ENCODE measurements around the gene DEPDC4.
"Not testable (repeated sequence)": the region's sequence is repeated elsewhere in the genome, so short reads cannot be mapped to it uniquely, and the experiment has no call there.

The DEPDC4 gene

DNA sequence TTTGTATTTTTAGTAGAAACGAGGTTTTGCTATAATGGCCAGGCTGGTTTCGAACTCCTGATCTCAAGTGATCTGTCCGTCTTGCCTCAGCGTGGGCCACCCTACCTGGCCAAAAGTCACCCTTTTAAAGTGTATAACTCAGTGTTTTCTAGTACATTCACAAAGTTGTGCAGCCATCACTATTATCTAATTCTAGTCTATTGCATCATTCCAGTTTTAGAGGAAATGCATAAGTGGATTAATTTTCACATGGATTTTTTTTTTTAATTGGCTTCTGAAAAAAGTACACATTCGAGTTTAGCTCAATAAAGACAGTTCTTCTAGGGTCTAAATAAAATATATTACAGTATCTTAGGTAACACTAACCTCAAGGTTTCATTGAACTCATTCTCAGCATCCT lies 3.7 kb downstream of the DEPDC4 start:
- DNase-seq (ENCODE audit: low spot score): no peak

DNA sequence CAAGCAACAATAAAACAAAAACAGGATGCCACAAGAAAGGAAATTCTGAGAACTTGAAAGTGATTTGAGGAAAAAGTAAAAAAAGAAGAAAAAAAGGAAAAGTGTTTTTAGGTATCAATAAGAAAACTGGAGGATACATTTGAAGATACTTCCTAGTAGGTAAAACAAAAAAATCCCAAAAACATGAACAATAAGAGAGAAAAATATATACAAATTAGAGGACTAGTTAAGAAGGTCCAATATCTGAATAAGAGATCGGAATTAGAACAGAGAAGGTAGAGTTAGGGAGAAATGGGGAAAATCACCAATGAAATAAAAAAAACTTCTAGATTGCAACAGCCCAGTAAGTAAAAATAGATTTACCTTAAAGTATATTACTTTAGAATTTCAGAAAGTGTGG lies 8.8 kb downstream of the DEPDC4 start:
- DNase-seq (ENCODE audit: low spot score): no peak

DNA sequence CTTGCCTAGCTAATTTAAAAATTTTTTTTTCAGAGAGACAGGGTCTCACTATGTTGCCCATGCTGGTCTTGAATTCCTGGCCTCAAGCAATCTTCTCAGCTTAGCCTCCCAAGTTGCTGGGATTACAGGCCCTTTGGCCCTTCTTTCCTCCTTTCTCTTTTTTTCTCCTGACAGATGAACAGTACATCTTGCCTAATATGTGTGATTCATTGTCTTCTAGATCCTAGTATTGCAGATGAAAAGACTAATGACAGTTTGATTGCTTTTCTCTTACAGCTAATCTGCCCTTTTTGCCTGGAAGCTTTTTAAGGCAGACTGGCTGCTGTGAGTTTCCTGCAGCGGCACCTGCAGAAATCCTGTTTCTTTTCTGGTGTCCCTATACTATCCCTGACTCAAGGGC lies 12.0 kb downstream of the DEPDC4 start:
- no peak for DNase-seq (ENCODE audit: low spot score)

- no peak for DNase-seq (ENCODE audit: low spot score)
Observed at GRCh38 chr12:100253437-100253836, 13.4 kb downstream of the DEPDC4 start.

- no peak for DNase-seq (ENCODE audit: low spot score)
Observed at GRCh38 chr12:100251917-100252316, 15.0 kb downstream of the DEPDC4 start.

- DNase-seq (ENCODE audit: low spot score): no peak
Observed at GRCh38 chr12:100249941-100250340, 16.9 kb downstream of the DEPDC4 start.

DNA sequence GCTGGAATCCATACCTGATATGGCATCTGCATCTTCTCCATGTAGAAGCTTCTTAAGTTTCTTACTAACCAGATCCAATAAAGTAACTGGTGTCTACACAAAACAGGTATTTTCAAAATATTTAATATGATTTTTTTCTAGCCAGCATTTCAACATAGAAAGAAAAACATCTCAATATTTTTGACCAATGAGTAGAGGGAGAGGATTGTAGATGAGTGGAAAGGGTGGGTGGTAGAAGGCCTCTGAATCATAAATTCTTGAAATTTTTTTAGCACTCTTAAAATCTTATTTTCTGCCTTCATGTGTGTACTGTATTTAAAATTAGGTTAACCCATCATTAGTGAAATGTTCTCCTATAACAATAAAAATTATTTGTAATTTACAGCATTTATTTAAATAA lies 18.0 kb downstream of the DEPDC4 start:
- no peak for DNase-seq (ENCODE audit: low spot score)

- DNase-seq (ENCODE audit: low spot score): no peak
Observed at GRCh38 chr12:100247765-100248164, 19.1 kb downstream of the DEPDC4 start.

DNA sequence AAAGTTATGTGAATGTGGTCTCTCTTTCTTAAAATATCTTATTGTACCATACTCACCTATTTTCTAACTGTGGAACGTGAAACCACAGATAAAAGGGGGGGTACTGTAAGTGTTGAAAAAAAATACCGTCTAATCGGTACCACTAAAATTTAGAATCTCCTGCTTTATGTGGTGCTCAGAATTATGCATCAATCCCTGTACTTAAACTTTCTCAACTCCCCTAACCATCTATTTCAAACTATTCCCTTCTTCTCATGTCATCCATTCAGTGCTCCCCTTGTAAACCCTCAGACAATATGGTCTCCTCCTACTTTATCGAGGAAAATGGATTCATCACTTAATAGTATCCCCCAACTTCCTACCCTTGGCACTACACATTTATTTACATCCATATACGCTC lies 23.7 kb downstream of the DEPDC4 start:
- no peak for DNase-seq (ENCODE audit: low spot score)

DNA sequence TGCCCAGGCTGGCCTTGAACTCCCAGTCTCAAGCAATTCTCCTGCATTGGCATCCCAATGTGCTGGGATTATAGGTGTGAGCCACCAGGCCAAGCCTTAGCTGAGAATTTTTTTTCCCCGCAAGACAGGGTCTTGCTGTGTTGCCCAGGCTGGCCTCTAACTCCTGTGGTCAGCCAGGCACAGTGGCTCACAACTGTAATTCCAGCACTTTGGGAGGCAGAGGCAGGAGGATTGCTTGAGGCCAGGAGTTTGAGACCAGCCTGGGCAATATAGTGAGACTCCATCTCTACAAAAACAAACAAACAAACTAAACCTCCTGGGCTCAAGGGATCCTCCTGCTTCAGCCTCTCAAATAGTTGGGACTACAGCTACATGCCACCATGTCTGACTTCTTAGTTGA lies 27.3 kb downstream of the DEPDC4 start:
- DNase-seq (ENCODE audit: low spot score): no peak

DNA sequence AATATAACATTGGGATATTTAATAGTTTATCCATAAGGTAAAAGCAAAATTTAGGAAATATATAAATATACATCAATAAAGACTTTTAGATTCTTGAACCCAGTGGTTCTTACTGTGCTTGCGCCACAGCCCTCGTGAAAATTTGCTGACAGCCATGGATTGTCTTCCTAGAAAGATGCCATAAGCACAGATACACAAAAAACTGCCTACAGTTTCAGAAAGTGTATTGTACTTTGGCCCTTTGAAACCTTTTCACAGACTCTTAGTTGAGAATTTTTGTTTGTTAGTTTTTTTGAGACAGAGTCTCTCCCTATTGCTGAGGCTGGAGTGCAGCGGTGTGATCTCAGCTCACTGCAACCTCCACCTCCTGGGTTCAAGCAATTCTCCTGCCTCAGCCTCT lies 28.1 kb downstream of the DEPDC4 start:
- no peak for DNase-seq (ENCODE audit: low spot score)

- peak; percentile 41 for DNase-seq (ENCODE audit: low spot score)
Observed at GRCh38 chr12:100234591-100235304, 32.1 kb downstream of the DEPDC4 start.

DNA sequence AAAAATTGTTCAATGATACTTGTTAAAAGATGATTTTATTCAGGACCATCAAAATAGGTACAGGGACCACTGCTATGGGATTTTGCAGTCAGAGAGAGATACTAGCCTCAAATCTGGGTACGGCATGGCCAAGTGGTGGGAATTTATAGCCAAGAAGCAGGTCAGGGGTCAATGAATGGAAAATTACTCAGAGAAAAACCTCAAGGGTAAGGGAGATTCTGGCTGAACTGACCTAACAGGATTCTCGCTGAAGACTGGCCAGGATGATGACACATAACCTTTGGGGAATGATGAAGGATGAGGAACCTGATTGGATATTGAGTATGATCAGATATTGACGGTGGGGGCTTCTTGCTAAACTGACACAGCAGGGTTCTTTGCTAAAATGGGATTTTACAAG lies 32.7 kb downstream of the DEPDC4 start:
- DNase-seq (ENCODE audit: low spot score): no peak

DNA sequence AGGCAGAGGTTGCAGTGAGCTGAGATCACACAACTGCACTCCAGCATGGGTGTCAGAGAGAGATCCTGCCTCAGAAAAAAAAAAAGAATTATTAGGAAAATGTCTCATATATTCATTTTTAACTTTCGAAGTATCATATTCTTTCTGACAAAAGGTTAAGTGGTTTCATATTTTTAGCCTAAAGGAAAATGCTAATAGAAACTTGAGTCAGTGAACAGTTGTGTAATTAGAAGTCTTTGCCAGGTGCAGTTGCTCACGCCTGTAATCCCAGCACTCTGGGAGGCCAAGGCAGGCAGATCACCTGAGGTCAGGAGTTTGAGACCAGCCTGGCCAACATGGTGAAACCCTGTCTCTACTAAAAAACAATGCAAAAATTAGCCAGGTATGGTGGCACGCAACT lies 35.0 kb downstream of the DEPDC4 start:
- DNase-seq (ENCODE audit: low spot score): not testable (repeated sequence)

DNA sequence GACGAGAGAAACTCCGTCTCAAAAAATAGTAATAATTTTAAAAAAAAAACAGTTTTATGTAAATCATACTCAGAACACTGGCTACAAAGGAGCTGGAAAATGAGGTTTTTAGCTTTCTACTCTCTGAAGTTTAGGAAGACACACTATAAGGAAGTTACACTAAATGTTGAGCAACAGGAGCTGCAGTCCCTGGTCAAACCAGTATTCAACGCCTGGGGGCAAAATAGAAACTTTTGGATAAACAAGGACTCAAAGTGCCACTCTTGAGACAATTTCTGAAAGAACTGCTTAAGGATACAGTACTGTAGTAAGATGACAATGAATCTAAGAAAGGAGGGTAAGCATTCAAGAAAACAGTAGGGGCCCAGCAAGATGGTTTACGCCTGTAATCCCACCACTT lies 37.0 kb downstream of the DEPDC4 start:
- no peak for DNase-seq (ENCODE audit: low spot score)

GRCh38 chr12:100229036-100229635 lies 37.7 kb downstream of the DEPDC4 start:
- DNase-seq (ENCODE audit: low spot score): peak; percentile 18

- DNase-seq (ENCODE audit: low spot score): no peak
Observed at GRCh38 chr12:100225491-100225890, 41.4 kb downstream of the DEPDC4 start.

GRCh38 chr12:100222173-100222572 lies 44.7 kb downstream of the DEPDC4 start:
- DNase-seq (ENCODE audit: low spot score): not testable (repeated sequence)

- DNase-seq (ENCODE audit: low spot score): no peak
Observed at GRCh38 chr12:100221523-100221922, 45.4 kb downstream of the DEPDC4 start.

DNA sequence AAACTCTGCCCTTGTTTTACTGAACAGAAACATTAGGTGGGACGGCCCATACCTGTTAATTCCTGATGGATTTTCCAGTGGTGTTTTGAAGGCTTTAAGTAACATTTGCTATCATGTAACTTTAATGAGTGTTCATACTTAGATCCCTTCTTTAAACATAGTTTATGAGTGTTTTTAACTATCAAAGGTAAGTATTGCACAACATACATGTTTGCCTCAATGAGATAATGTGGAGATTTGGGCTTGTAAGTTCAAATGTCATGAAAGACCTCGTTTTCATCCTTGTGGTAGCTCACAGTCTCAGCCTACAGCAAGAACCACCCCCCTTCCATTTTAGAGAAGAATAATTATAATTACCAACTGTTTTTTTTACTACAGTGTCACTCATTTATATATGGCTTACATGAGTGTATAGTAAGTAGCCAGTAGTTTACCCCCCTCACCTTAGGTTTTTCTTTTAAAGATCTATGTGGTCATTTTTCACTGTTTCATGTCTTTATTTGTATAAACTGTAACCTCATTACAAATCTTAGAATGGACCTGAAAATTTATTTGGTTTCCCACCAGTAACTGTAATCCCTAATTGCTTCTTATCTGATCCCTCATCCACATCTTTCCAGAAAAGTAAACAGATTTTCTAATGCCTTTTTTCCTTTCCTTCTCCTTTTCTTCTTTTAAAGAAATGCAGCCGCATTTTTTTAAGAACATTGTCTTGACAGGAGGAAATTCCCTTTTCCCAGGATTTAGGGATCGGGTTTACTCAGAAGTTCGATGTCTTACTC lies 47.4 kb downstream of the DEPDC4 start:
- DNase-seq (ENCODE audit: low spot score): no peak

DNA sequence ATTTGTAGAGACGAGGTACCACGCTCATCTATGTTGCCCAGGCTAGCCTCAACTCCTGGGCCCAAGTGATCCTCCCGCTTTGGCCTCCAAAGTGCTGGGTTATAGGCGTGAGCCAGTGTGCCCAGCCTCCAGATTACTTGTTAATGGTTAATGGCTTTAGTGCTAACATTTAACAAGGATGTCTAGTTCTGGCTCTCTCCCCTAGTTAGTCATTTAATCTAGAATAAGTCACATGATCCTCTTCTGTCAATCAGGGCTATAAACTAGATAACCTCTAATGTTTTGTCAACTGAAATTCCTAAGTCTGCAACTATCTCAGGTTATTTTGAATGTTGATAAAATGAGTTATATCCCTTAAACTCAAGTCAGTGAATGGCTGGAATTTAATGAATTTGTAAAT lies 50.5 kb downstream of the DEPDC4 start:
- no peak for DNase-seq (ENCODE audit: low spot score)

GRCh38 chr12:100215209-100215608 lies 51.7 kb downstream of the DEPDC4 start:
- DNase-seq (ENCODE audit: low spot score): no peak

- DNase-seq (ENCODE audit: low spot score): no peak
Observed at GRCh38 chr12:100214518-100214917, 52.4 kb downstream of the DEPDC4 start.

Measured in SW480 (cell line).